Thoracic aorta (tissue), 2 donors: ENCODE measurements around the gene SAMD3. TPM values are rescaled to one million over a fixed set of nuclear protein-coding genes. Genes with fewer than 3 reads are reported as not detected.
"Not testable (repeated sequence)": the region's sequence is repeated elsewhere in the genome, so short reads cannot be mapped to it uniquely, and the experiment has no call there.

Experiments
- ATAC-seq: fragments of 150-250 bp; one replicate; pipeline ENCODE4 v1.8.0; 2017; ENCODE audit warnings: low read depth; ENCODE audit not compliant: insufficient number of reproducible peaks, low FRiP score
- DNase-seq: peaks from one replicate; pipeline ENCODE4 v3.0.0-alpha.2; 2020; ENCODE audit warnings: low spot score
- H3K27ac ChIP-seq, 2 donors: fragments of 200-600 bp; sonication (generic); 1 replicate in 1 of 2; 2 replicates in 1 of 2; pipeline ENCODE4 v1.5.1; 2016; ENCODE audit warnings: mild to moderate bottlenecking in 2 of 2, moderate library complexity in 2 of 2
- H3K27me3 ChIP-seq: fragments of 200-600 bp; sonication (generic); replicated peaks from 2 replicates; pipeline ENCODE4 v1.6.0; 2016; ENCODE audit warnings: mild to moderate bottlenecking; ENCODE audit not compliant: insufficient read depth
- H3K36me3 ChIP-seq: fragments of 200-600 bp; sonication (generic); one replicate; pipeline ENCODE4 v1.5.1; 2016
- H3K4me1 ChIP-seq, 2 donors: fragments of 200-600 bp; sonication (generic); 1 replicate in 1 of 2; 2 replicates in 1 of 2; pipeline versions ENCODE4 v1.5.1 to v1.6.0; 2016; ENCODE audit warnings: low read depth in 2 of 2, mild to moderate bottlenecking in 1 of 2; ENCODE audit not compliant: control insufficient read depth in 1 of 2
- H3K4me3 ChIP-seq: fragments of 200-600 bp; sonication (generic); 2 replicates; pipeline ENCODE4 v1.5.1; 2016; ENCODE audit warnings: mild to moderate bottlenecking
- H3K9me3 ChIP-seq: fragments of 200-600 bp; sonication (generic); 2 replicates; pipeline ENCODE4 v1.5.1; 2016
- CTCF ChIP-seq: fragments of 200-600 bp; sonication (generic); IDR thresholded peaks from one replicate; pipeline ENCODE4 v1.5.1; 2019; ENCODE audit warnings: antibody characterized with exemption
- total RNA-seq, 2 donors: library from RNA; depleted of rRNA; stranded (reverse); fragments of >200 nt; gene quantifications; one replicate each; pipeline versions ENCODE4 v1.1.0 to v1.2.3, GENCODE V29; 2016

The SAMD3 gene, protein sequence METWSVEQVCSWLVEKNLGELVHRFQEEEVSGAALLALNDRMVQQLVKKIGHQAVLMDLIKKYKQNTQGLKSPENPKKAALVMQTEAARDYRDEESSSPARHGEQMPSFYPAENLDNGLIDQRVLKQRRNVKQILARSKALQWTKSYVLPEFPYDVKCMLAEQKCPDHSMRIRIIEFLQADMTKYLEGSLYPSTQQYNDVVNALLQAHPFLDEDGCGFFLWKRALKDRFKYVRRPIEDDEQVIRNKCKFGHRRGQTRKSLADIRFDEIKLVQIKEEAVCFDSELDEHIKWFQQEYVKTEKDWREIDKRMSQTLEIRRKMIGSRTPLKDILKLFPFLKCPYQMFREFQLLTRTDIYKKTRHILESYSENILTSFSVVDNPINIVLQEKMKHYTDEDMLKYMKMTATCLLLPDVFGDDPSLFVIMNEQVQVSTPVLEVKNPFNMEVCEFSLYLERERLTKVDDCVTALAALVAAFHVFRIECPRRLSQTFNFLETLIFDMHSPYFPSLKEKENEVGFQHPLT
- total RNA-seq, result 1 to 10 TPM; 1.2 to 1.8 TPM

DNA sequence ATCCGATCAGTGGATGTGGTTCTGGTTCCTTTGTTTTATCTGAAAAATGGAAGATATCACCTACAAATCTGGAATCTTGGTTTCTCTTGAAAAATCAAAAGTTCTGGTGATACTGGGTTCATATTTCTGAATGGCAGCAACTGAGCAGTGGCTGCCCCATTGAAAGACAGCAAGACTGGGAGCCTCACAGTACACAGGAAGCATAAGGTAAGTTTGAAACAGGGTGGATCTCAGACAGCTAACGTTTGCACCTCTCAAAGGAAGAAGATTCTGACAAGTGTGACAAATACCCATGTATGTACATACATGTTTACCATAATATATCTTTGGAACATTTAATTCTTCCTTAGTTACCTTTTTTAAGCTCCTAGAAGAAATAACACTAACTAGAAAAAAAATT lies at the start of gene SAMD3:
TSS of gene SAMD3 (minus strand) at position 177 of the 400 bp plus-strand sequence. CDS start 7,678 bp downstream, outside the sequence.
- TF ChIP-seq CTCF, result no peak
- H3K9me3 ChIP-seq, result no peaks in the 10 kb centered on the region
- no peaks in the 10 kb centered on the region for H3K27me3 ChIP-seq
- no peak within 1 kb of the TSS for H3K4me3 ChIP-seq
- no peaks in the 10 kb centered on the region for H3K36me3 ChIP-seq
- H3K27ac ChIP-seq, result no peak within 1 kb of the TSS
- no peaks in the 10 kb centered on the region for H3K4me1 ChIP-seq
- no peak for ATAC-seq
- DNase-seq, result no peak

- Histone ChIP-seq H3K27me3 (no peaks in the 10 kb centered on the region), H3K27ac (no peak overlapping the region), H3K36me3 (no peaks in the 10 kb centered on the region), H3K4me3 (no peak overlapping the region), H3K9me3 (peaks cover 6% of the 10 kb centered on the region), H3K4me1 (no peaks in the 10 kb centered on the region)
- DNase-seq (no peak), ATAC-seq (no peak)
- TF ChIP-seq CTCF, result no peak
Measured at GRCh38 chr6:130269969-130270635, 47.4 kb upstream of the SAMD3 start.

GRCh38 chr6:130265553-130265952 lies 42.8 kb upstream of the SAMD3 start:
- not testable (repeated sequence) for H3K4me1 ChIP-seq, H3K9me3 ChIP-seq, H3K36me3 ChIP-seq, H3K4me3 ChIP-seq, H3K27me3 ChIP-seq, H3K27ac ChIP-seq, DNase-seq, ATAC-seq

DNA sequence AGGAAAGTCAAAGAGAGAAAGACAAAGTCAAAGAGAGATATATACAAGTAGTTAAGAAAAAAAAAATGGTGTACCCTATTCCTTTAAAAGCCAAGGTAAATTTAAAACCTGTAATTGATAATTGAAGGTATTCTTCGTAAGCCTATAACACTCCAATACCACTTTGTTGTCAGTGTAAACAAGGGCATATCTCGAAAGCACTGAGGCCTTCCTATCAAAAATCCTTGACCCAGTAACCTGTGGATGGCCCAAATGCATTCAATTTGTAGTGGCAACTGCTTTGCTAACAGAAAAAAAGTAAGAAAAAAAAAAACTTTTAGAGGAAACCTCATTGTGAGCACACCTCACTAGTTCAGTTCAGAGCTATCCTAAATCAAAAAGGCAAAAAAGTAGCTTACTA lies 39.3 kb upstream of the SAMD3 start:
- ATAC-seq (no peak), DNase-seq (no peak)
- no peaks in the 10 kb centered on the region for H3K27me3 ChIP-seq
- H3K36me3 ChIP-seq, result no peaks in the 10 kb centered on the region
- H3K27ac ChIP-seq, result no peak overlapping the region
- no peaks in the 10 kb centered on the region for H3K9me3 ChIP-seq
- H3K4me3 ChIP-seq, result no peak overlapping the region
- TF ChIP-seq CTCF, result no peak
- no peaks in the 10 kb centered on the region for H3K4me1 ChIP-seq

GRCh38 chr6:130261558-130261957 lies 38.8 kb upstream of the SAMD3 start:
- ATAC-seq, H3K27ac ChIP-seq, H3K36me3 ChIP-seq, H3K4me3 ChIP-seq, H3K9me3 ChIP-seq, DNase-seq, H3K4me1 ChIP-seq, H3K27me3 ChIP-seq: not testable (repeated sequence)

DNA sequence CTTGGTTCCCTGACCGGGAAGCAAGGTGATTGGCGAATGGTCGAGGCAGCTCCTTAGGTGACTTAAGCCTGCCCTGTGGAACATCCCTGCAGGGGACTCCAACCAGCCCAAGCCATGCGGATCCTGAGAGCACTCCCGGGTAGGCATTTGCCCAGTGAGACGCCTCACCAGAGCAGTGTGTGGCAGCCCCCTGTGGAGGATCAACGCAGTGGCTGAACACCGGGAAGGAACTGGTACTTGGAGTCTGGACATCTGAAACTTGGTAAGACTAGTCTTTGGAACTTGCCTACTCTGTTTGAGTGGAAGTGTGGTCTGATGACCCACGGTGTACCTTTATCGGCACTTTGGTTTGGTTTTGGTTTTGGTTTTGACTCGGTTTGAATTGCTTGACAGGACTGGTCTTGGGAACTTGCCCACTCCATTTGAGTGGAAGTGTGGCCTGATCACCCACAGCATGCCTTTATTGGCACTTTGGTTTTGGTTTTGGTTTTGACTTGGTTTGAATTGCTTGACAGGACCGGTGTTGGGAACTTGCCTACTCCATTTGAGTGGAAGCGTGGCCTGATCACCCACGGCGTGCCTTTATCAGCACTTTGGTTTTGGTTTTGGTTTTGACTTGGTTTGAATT lies 38.0 kb upstream of the SAMD3 start:
- H3K27ac ChIP-seq, H3K4me3 ChIP-seq, H3K4me1 ChIP-seq, H3K9me3 ChIP-seq, ATAC-seq, H3K36me3 ChIP-seq, DNase-seq, H3K27me3 ChIP-seq: not testable (repeated sequence)

GRCh38 chr6:130260050-130260462 lies 37.3 kb upstream of the SAMD3 start:
- not testable (repeated sequence) for H3K27ac ChIP-seq, H3K9me3 ChIP-seq, H3K36me3 ChIP-seq, ATAC-seq, H3K4me1 ChIP-seq, H3K4me3 ChIP-seq, DNase-seq, H3K27me3 ChIP-seq
